ENCODE data around the gene FHIT.

The FHIT gene

DNA sequence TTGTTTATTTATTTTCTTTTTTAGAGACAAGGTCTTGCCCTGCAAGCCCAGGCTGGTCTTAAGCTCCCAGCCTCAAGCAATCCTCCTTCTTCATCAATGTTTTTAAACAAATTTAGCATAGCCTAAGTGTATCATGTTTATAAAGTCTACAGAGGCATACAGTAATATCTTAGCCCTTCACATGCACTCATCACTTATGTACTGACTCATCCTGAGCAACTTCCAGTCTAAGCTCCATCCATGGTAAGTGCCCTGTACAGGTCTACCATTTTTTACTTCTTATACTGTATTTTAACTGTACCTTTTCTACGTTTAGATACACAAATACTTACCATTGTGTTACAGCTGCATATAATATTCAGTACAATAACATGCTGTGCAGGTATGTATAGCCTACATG, 860.0 kb downstream of the FHIT start:
- DNase-seq (ENCODE audit: low read depth, low spot score) = no peak
- H3K4me3 ChIP-seq (ENCODE audit: low read length) = no peak overlapping the region

DNA sequence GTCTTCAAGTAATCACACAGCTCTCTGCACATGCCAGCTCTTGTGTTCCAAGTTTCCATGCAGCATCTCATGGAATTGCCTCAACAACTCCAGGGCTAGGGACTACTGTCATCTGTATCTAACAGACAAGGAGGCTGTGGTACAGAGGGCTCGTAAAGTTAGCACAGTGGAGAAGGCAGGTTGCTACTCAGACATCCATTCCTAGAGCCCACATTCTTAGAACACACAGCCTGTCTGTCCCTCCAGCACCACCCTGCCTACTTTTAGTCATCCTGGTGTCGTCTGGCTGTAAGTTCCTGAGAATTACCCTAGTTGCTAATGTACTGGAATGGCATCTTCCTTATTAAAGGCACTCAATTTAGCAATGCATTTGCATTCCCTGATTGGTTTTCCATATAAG, 862.5 kb downstream of the FHIT start:
- no peak overlapping the region for H3K4me3 ChIP-seq (ENCODE audit: low read length)
- no peak for DNase-seq (ENCODE audit: low read depth, low spot score)

DNA sequence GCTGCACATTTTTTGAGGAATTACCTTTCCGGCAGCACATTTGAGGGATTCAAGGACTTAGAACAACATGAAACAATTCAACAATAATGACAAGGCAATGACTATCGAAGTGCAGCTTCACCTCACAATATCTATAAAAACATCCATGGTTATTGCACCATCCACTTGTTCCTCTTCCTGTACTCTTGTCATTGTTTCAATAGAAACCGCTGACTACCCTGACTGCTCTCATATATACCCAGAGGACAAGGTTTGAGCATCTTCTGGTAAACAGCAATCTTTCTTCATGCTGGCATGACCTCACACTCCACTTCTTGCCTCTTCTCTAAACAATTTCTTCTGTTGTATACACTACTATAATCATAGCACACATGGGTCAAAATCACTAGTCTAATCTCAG, 864.9 kb downstream of the FHIT start:
- no peak for DNase-seq (ENCODE audit: low read depth, low spot score)
- no peak overlapping the region for H3K4me3 ChIP-seq (ENCODE audit: low read length)

DNA sequence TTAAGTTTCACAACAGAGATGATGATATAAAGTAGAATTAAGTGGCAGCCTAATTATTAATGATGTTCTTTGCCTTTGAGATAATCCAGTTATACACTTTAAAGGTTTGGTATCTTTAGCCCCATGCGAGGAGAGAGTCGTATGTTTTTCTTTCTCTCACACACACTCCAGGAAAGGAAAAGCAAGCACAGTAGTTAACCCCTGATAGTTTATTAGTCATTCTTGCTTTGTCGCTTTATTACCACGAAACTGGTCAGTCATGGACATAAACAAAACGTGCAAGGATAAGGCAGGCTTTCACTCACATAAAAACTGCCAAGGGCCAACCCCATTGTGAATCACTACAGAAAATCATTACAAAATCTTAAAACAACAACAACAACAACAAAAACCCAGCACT, 866.9 kb downstream of the FHIT start:
- DNase-seq (ENCODE audit: low read depth, low spot score) = no peak
- no peak overlapping the region for H3K4me3 ChIP-seq (ENCODE audit: low read length)

DNA sequence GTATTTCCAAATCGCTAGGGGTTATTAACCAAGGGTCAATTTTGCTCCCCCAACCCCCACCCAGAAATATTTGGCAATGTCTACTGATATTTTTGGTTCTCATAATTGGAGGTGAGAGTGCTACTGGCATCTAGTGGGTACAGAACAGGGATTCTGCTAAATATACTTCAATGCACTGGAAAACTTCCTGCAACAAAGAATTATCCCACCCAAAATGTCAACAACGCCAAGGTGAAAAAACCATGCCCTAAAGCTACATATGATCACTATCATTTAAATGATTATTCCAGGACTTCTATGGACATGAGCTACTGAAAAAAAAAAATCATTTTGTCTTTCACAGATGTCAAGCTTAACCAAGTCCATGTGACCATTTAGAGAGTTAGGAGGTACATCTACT, 867.9 kb downstream of the FHIT start:
- H3K4me3 ChIP-seq (ENCODE audit: low read length) = no peak overlapping the region
- no peak for DNase-seq (ENCODE audit: low read depth, low spot score)

DNA sequence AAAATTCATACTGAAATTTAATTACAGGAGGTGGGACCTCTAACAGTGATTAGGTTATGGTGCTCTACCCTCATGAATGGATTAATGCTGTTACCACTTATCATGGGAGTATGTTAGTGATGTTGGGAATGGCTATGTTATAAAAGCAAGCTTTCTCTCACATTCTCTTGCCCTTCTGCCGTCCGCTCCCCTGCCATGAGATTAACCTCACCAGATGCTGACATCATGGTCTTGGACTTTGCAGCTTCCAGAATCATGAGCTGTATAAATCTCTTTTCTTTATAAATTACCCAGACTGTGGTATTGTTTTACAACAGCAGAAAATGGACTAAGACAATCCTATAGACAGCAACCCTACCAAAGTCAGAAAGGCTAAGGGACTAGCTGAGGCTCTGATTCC, 884.8 kb downstream of the FHIT start:
- no peak overlapping the region for H3K4me3 ChIP-seq (ENCODE audit: low read length)
- no peak for DNase-seq (ENCODE audit: low read depth, low spot score)

DNA sequence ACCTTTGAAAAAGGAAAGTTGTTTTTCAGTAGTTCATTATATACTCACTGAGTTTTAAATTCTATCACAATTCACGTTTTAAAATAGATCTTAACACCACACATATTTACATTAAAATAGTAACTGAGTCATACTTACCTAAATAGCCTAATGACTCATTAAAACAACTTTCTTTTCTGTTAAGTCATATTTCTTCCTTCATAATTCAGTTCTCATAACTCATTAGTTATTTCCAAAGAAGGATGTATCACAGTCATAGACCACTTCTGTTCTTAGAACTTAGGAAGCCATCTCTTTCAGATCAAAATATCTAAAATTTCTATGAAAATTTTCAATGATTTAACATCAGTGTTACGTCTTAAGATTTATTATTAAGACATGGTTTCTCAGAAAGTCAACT, 885.9 kb downstream of the FHIT start:
- DNase-seq (ENCODE audit: low read depth, low spot score) = no peak
- no peak overlapping the region for H3K4me3 ChIP-seq (ENCODE audit: low read length)

DNA sequence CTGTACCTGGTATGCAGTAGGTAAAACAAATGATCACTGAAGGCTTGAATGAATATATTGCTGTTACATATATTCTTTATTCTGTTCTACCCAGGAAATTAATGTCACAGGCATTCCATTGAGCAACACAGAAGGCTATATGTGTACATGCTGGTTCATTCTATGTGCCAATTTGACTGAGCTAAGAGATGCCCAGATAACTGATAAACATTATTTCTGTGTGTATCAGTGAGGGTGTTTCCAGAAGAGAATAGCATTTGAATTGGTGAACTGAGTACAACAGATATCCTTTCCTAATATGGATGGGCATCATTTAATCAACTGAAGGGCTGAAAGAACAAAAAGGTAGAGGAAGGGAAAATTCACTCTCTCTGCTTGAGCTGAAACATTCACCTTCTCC, 886.8 kb downstream of the FHIT start:
- no peak for DNase-seq (ENCODE audit: low read depth, low spot score)
- no peak overlapping the region for H3K4me3 ChIP-seq (ENCODE audit: low read length)

DNA sequence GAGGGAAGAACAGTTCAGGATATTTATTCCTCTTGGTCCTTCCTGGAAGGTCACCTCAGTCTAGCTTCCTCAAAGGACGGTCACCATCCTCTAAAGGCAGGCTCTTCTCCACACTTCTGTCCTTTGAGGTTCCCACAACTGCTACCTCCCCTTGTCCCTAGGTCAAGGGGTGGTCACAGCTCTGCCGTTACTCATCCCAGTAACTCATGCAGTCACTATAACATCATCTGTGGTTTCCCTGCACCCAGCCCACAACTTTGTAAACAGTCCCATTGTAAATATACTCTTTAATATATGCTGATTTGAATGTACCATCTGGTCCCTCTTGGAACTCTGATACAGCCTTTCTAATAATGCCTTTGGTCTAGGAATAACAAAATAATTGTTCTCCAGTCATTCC, 887.4 kb downstream of the FHIT start:
- H3K4me3 ChIP-seq (ENCODE audit: low read length) = no peak overlapping the region
- no peak for DNase-seq (ENCODE audit: low read depth, low spot score)

DNA sequence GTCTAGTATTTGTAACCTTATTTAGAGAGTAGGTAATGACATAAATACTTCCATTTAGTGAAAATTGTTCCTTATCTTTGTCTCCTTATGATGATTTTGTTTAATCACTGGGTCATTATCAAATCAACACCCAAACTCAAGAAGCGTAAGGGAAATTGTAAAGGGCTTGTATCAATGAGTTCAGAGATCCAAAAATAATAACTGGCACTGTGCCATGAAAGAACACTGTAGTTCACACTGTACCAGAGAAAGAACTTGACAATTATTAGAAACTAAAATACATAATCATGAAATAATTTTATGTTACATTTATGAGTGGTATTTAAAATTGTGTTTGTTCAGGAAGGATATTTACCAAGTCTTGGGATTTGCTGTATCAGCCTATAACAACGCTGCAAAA, 895.4 kb downstream of the FHIT start:
- DNase-seq (ENCODE audit: low read depth, low spot score) = no peak
- H3K4me3 ChIP-seq (ENCODE audit: low read length) = no peak overlapping the region

DNA sequence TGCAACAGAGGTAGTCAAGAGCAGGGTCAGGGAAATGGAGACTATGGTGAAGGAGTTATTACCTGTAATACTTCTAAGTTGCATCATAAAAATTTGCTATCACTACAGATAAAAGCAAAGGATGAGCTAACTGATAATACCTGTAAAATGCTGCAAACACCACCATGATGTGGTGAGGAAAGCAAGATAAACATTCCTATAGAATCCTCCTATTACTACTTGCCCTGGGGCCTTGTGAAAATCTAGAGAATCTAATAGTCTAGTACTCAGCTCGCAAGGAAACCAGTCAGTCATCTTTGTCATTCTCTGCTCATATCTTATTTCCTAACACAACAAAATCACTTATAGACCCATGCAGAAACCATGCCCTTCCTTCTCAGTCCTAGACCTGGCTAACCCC, 899.8 kb downstream of the FHIT start:
- no peak for DNase-seq (ENCODE audit: low read depth, low spot score)
- no peak overlapping the region for H3K4me3 ChIP-seq (ENCODE audit: low read length)

DNA sequence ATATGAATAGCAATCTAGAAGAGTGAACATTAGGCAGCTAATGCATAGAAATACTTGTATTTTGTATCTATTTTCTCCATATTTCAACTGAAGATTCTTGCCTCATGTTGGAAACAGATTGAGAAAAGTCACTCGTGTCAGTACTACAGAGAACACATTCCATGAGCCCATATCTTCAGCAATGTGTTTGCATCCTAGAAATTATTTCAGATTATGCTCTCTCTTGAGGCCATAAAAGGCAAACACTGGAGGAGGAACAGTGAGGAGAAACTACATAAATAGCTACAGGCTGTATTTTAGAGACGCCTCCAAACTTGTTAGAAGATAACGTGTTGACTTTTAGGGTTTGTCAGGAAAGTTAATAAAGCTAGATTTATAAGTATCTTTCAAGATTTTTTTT, 906.9 kb downstream of the FHIT start:
- DNase-seq (ENCODE audit: low read depth, low spot score) = no peak

DNA sequence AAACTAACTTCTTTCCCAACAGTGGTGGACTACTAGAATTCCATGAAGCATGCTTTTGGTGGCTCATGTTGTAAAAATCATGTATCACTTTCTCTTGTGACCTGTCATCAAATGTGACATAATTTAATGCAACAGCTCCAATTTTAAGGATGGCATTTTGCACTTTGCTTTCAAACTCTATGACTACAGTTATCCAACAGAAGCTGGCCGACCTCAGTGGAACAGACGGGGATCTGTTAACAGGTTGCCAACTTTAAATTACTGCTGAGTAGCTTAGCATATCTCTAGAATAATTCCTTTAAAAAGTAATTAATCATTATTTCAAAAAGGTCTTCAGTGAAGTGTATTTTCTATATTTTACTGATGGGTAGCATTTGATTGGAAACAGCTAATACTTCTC, 907.4 kb downstream of the FHIT start:
- no peak for DNase-seq (ENCODE audit: low read depth, low spot score)
- H3K4me3 ChIP-seq (ENCODE audit: low read length) = no peak overlapping the region

More for the DNA sequence above, 906.9 kb downstream of the FHIT start:
- H3K4me3 ChIP-seq (ENCODE audit: low read length) = no peak overlapping the region

DNA sequence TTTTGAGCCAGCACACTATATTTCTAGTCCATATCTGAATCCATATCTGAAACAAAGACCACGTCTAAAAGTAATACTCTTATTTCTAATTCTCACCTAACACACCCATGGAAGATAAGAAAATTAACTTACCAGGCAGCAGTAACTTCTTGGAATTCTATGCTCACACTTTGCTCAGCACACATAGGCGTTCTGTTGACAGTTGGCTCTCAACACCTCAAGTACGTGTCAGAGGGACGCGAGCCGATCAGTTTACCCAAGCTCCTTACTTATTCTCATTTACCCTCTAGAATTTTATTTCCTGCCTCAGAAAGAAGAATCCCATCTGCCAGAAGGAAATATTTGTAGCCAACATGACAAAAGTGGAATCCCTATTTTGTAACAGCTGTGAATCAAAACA, 911.9 kb downstream of the FHIT start:
- no peak overlapping the region for H3K4me3 ChIP-seq (ENCODE audit: low read length)
- no peak for DNase-seq (ENCODE audit: low read depth, low spot score)

DNA sequence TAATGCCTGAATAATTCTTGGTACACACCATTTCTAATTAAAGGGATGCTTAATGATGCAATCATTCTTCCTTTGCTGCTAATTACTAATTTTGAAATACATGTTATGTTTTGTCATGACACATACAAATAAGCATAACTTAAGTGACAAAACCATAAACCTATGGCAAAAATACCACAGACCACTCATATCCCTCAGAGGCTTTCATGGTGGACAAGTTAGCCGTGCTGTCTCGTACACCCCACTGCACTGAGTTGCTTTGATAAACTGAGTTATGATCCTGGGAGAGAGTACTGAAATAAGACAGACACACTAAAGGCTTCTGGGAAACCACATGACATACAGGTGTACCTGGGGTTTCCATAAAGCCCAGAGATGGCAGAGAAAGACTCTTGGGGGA, 913.8 kb downstream of the FHIT start:
- H3K4me3 ChIP-seq (ENCODE audit: low read length) = no peak overlapping the region
- no peak for DNase-seq (ENCODE audit: low read depth, low spot score)

DNA sequence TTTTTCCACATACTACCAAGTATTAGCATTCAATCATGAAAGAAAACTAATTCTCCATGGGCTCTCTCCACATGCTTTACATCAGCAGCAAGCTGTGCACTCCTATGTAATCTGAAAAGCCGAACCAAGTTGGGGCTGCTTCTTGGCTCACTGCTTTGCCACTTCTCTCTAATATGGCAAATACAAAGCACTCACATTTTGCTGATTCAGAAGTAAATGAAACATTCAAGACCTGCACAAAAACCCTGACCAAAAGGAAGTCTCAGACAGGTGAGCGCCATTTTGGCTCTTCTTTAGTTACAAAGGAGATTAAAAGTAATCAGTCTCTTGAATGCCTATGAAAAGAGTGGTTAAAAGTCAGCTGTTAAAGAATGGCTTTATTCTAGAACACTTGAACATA, 915.2 kb downstream of the FHIT start:
- H3K4me3 ChIP-seq (ENCODE audit: low read length) = no peak overlapping the region
- no peak for DNase-seq (ENCODE audit: low read depth, low spot score)

DNA sequence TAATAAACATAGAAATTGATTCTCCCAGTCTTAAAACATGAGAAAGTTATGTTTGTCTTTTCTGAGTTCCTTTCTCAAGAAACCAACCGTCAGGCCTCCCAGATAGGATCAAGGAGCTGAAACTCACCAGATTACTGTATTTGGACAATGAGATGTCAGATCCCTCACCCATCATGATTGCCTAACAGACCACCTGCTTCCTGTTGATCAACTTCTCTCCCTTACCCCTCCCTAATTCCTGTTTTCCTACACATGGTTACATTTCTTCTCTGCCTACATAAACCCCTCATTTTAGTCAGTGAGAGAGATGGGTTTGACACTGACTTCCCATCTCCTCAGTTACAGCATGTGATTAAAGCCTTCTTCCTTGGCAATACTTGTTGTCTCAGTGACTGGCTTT, 917.5 kb downstream of the FHIT start:
- no peak overlapping the region for H3K4me3 ChIP-seq (ENCODE audit: low read length)
- DNase-seq (ENCODE audit: low read depth, low spot score) = peak; percentile 48

DNA sequence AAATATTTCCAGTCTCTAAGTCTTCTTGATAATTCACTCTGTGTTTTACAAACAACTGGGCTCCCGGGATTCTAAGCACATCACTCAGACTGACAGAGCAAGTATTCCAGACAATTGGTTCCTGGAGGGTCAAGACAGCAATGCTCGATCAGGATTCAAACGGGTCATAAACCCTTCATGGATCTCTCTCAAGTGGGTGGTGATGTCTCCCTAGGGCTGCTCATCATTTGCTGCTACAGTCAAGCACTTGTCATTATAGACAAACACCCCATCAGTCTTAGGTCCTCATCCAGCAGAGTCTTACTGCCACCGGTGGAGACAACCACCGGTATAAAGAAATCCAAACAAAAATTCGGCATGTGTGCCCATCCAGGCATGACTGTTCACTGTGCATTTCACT, 921.1 kb downstream of the FHIT start:
- H3K4me3 ChIP-seq (ENCODE audit: low read length) = no peak overlapping the region
- DNase-seq (ENCODE audit: low read depth, low spot score) = no peak

DNA sequence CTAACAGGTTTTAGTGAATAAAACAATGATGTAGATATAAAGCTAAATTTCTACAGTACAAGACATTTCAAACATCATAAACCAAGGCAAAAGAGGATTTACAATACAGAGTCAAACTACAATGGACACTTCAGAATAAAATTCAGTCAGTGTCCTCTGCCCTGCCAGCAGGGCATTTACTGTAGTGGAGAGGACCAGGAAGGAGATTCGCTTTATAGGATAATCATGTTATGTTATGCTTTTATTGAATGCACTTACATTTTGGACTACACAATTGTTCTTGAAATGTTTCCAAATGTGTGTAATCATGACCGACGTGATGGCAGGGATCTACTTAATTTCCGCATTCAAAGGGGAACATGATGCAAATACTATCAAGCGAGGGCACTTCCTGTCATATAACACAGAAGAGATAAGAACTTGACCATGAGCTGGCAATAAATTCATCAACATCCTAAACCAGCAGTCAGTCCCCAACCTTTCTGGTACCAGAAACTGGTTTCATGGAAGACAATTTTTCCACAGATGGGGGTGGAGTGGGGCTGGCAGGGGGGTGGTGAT, 925.6 kb downstream of the FHIT start:
- DNase-seq (ENCODE audit: low read depth, low spot score) = no peak
- H3K4me3 ChIP-seq (ENCODE audit: low read length) = no peak overlapping the region

DNA sequence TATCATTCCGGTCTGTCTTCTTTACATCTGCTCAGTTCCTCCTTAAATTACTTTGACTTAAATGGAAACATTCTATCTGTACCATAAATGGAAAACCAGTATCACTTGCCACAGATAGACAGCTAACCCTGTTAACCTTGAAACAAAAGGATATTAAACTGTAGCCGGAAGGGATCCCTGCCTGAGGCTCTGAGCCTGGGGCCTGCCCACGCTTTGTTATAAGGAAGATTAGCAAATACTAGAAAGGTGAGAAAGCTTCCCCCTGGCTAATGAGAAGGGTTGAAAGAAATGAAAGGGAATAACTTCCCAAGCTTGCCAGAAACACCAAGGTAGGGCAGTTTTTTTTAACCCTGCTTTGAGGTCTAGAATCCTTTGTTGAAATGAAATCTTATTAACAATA, 927.6 kb downstream of the FHIT start:
- no peak overlapping the region for H3K4me3 ChIP-seq (ENCODE audit: low read length)
- DNase-seq (ENCODE audit: low read depth, low spot score) = no peak

DNA sequence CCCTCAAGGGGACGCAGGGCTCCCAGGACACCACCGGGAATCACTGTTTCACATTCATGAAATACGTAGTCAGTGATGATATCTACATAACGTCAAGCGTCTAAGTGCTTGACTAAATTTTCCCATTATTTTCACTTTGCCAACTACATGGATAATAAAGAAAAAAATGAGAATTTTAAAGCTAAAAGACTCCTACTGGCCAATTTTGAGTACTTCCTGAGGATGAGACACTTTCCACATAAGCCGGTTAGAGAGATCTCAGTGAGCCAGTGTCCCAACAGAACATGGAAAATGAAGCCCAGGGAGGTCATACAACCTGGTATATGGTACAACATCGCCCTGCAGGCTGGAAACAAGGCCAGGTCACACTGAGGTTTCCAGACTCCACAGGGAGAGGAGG, 928.1 kb downstream of the FHIT start:
- no peak overlapping the region for H3K4me3 ChIP-seq (ENCODE audit: low read length)
- no peak for DNase-seq (ENCODE audit: low read depth, low spot score)

DNA sequence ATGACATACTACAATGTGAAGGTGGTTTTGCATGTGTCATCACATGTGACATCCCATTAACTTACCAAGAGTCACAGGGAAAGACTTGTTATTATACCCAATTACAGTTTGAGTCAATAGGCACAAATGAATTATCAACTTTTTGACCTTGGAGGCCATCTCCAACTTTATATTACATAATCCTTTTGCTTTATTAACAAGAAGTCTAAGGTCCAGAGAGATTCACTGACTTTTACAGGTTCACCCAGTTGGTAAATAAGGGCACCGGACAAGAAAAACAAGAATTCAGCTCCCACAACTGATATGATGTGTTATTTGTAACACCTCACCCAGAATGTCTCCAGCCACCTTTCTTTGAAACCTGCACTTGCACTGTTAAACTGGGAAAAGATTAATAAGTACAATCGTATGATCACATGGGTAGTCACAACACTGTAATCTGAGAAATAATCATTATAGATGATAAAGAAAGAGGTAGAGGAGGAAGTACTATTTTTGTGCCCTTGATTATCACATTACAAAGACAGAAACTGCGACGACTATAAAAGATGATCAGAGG, 928.9 kb downstream of the FHIT start:
- H3K4me3 ChIP-seq (ENCODE audit: low read length) = no peak overlapping the region

More for the DNA sequence above, 928.9 kb downstream of the FHIT start:
- DNase-seq (ENCODE audit: low read depth, low spot score) = no peak
